WTC11 (cell line): ENCODE measurements around the gene BRME1. TPM values are rescaled to one million over a fixed set of nuclear protein-coding genes. Genes with fewer than 3 reads are reported as not detected.

Source experiments
- ATAC-seq: fragments of 200-7000 bp; cut with Tn5 transposase; 2 replicates; pipeline ENCODE4 v1.10.0; 2021; ENCODE audit warnings: mild to moderate bottlenecking, moderate library complexity
- CTCF ChIA-PET: fragments of 300-600 bp; sonication (Branson Sonifier 250); formaldehyde crosslinking; loops from one replicate; lab custom pipeline; 2021; ENCODE audit warnings: antibody characterized with exemption; lab: Charles Lee
- POLR2A ChIA-PET: fragments of 350-600 bp; sonication (Branson Sonifier 250); formaldehyde crosslinking; loops from one replicate; lab custom pipeline; 2021; ENCODE audit warnings: antibody characterized with exemption; lab: Charles Lee
- DNase-seq: peaks from one replicate; pipeline ENCODE4 v3.0.0; 2021; ENCODE audit warnings: low spot score
- H3K27ac Mint-ChIP-seq: 2 replicates; pipeline ENCODE4 v1.8.0; 2021; ENCODE audit warnings: mixed read lengths
- H3K27me3 Mint-ChIP-seq: 2 replicates; pipeline ENCODE4 v1.8.0; 2021; ENCODE audit warnings: low read depth, mild to moderate bottlenecking, moderate library complexity, mixed read lengths
- H3K36me3 Mint-ChIP-seq: 2 replicates; pipeline ENCODE4 v1.8.0; 2021; ENCODE audit warnings: mixed read lengths
- H3K4me1 Mint-ChIP-seq: 2 replicates; pipeline ENCODE4 v1.8.0; 2022; ENCODE audit warnings: mixed read lengths
- H3K4me3 Mint-ChIP-seq: 2 replicates; pipeline ENCODE4 v1.8.0; 2021; ENCODE audit warnings: mild to moderate bottlenecking, moderate library complexity, mixed read lengths
- H3K9me3 Mint-ChIP-seq: 2 replicates; pipeline ENCODE4 v1.8.0; 2021; ENCODE audit warnings: mixed read lengths
- ARID4B ChIP-seq: sonication (generic); formaldehyde crosslinking; IDR thresholded peaks from 2 replicates; pipeline ENCODE4 v1.8.0; 2023; ENCODE audit warnings: missing genetic modification reagents, mild to moderate bottlenecking, borderline replicate concordance
- ETV6 ChIP-seq: sonication (generic); formaldehyde crosslinking; IDR thresholded peaks from 2 replicates; pipeline ENCODE4 v1.8.1; 2022; ENCODE audit warnings: mild to moderate bottlenecking, missing genetic modification reagents
- FOXJ3 ChIP-seq: sonication (generic); formaldehyde crosslinking; IDR thresholded peaks from 2 replicates; pipeline ENCODE4 v1.9.0; 2021; ENCODE audit warnings: missing genetic modification reagents, mild to moderate bottlenecking, borderline replicate concordance
- FOXK1 ChIP-seq: sonication (generic); formaldehyde crosslinking; IDR thresholded peaks from 2 replicates; pipeline ENCODE4 v1.8.0; 2022; ENCODE audit warnings: mild to moderate bottlenecking, moderate library complexity, missing genetic modification reagents
- GTF2I ChIP-seq: fragments of 250-450 bp; sonication (Bioruptor Pico); conservative IDR thresholded peaks from 2 replicates; pipeline ENCODE4 v1.4.0; 2021; ENCODE audit warnings: mild to moderate bottlenecking
- IRF2 ChIP-seq: sonication (generic); formaldehyde crosslinking; IDR thresholded peaks from 2 replicates; pipeline ENCODE4 v1.8.0; 2022; ENCODE audit warnings: low read depth, missing genetic modification reagents, borderline replicate concordance
- NFE2L1 ChIP-seq: sonication (generic); formaldehyde crosslinking; IDR thresholded peaks from 2 replicates; pipeline ENCODE4 v1.8.1; 2023; ENCODE audit warnings: missing genetic modification reagents
- NR3C1 ChIP-seq: sonication (generic); formaldehyde crosslinking; conservative IDR thresholded peaks from 2 replicates; pipeline ENCODE4 v1.8.1; 2023; ENCODE audit warnings: low read depth, mild to moderate bottlenecking, missing genetic modification reagents
- STAT6 ChIP-seq: sonication (generic); formaldehyde crosslinking; conservative IDR thresholded peaks from 2 replicates; pipeline ENCODE4 v1.8.1; 2023; ENCODE audit warnings: mild to moderate bottlenecking, low read depth, missing genetic modification reagents, moderate library complexity
- TEAD4 ChIP-seq: sonication (generic); formaldehyde crosslinking; IDR thresholded peaks from 2 replicates; pipeline ENCODE4 v1.8.0; 2022; ENCODE audit warnings: mild to moderate bottlenecking, missing genetic modification reagents
- TP53 ChIP-seq: sonication (generic); formaldehyde crosslinking; IDR thresholded peaks from 2 replicates; pipeline ENCODE4 v1.8.1; 2023; ENCODE audit warnings: mild to moderate bottlenecking, missing genetic modification reagents
- ZNF121 ChIP-seq: sonication (generic); formaldehyde crosslinking; IDR thresholded peaks from 2 replicates; pipeline ENCODE4 v1.8.0; 2023; ENCODE audit warnings: missing genetic modification reagents
- ZNF317 ChIP-seq: sonication (generic); formaldehyde crosslinking; IDR thresholded peaks from 2 replicates; pipeline ENCODE4 v1.8.1; 2023; ENCODE audit warnings: low read depth, mild to moderate bottlenecking, moderate library complexity, missing genetic modification reagents, borderline replicate concordance
- ZNF671 ChIP-seq: fragments of 250-450 bp; sonication (Bioruptor Pico); IDR thresholded peaks from 2 replicates; pipeline ENCODE4 v1.8.0; 2021; ENCODE audit warnings: mild to moderate bottlenecking
- total RNA-seq: library from RNA; stranded (reverse); gene quantifications from 3 replicates; pipeline ENCODE4 v1.2.3, GENCODE V29; 2021
- TF ChIP-seq, protein P1 (sequence below): sonication (generic); formaldehyde crosslinking; IDR thresholded peaks from 2 replicates; pipeline ENCODE4 v1.8.1; 2023; ENCODE audit warnings: mild to moderate bottlenecking, missing genetic modification reagents

BRME1 gene
- total RNA-seq, 1 experiment from 2014 or later, result 5.0 TPM

DNA sequence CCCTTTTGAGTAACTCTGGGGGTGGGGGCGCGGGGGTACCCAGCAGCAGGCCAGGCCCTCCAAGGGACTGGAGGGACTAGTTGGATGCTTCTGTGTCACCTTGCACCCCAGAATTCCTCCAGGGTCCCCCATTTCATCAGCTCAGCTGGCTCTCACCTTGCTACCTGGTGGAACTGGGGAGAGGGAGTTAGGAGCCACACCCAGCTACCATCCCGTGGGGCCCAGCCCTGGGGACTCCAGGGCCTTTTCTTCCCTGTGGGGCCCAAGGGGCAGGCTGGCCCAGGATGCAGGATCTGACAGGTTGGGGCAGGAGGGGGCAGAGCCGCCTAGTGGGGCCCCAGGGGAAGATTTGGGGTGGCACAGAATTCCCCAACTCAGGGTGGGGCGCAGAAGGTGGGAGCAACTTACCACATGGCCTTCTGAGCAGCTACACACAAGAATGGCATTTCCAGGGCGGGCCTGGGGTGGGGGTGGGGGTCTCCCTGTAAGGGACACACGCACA lies 61.7 kb downstream of the BRME1 start:
- H3K9me3 Mint-ChIP-seq, result no peaks in the 10 kb centered on the region
- no peak for DNase-seq
- H3K4me1 Mint-ChIP-seq, result peaks cover 47% of the 10 kb centered on the region
- TF ChIP-seq STAT6 (no peak), FOXK1 (CRISPR knock-in tag) (no peak), IRF2 (CRISPR knock-in tag) (no peak), NFE2L1 (CRISPR knock-in tag) (no peak), NR3C1 (CRISPR knock-in tag) (no peak), TEAD4 (CRISPR knock-in tag) (no peak)
- TF ChIP-seq, all 79 proteins: peak for 0
- H3K27ac Mint-ChIP-seq, result no peak overlapping the region
- CTCF ChIA-PET, result interaction anchor here (0.6 to 1.9 kb wide), 4 partner anchors 18 to 570 kb away, joined by 3 to 11 read pairs (median 4); no protein-coding TSS in a partner anchor
- H3K36me3 Mint-ChIP-seq, result no peaks in the 10 kb centered on the region
- no peaks in the 10 kb centered on the region for H3K27me3 Mint-ChIP-seq
- POLR2A ChIA-PET, result interaction anchor here (1.4 kb wide), 1 partner anchor 26 kb away, joined by 4 read pairs; no protein-coding TSS in a partner anchor
- H3K4me3 Mint-ChIP-seq, result peak overlapping the region; percentile 85
- no peak for ATAC-seq

DNA sequence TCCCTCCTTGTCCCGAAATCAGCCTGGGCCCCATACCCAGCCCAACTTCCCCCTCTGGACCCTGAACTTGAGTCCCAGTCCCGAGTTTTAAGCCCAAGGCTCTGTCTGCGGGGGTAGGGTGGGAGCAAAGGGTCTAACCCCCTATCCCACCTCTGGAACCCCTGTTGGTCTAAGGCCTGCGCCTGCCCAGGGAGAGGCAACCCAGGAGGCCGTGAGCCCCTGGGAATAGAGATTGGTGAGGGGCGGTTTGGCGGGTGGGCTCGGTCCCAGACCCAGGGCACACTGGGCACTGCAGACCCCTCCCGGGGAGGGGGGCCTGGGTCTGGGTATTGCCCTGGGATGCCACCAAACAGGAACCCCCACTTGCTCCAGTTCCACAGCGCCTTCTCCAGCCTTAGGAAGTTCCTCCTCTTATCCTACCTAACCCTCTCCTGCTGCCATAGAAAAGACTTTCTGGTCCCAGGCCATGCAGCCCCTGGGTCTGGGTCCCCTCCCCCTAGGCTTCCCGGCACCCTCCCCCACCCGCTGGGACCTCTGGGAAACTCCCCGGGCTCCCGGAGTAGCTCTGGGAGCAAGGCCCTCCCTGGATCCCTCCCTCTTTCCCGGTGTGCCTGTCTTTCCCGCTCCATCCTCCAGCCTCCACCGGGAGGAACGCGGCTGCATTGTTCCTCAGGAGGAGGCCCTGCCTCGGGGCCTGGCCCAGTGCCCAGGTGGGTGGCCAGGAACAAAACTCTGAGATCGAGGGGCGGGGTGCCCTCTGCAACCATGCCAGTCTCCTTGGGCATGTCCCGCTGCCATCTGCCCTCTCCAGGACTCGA lies 62.6 kb downstream of the BRME1 start:
- Mint-ChIP-seq H3K27ac (no peak overlapping the region), H3K9me3 (no peaks in the 10 kb centered on the region), H3K4me3 (peak overlapping the region; percentile 85), H3K27me3 (no peaks in the 10 kb centered on the region), H3K36me3 (no peaks in the 10 kb centered on the region), H3K4me1 (peaks cover 42% of the 10 kb centered on the region)
- ATAC-seq, result no peak
- ChIA-PET POLR2A (interaction anchor here (1.4 kb wide), 1 partner anchor 25 kb away, joined by 4 read pairs; no protein-coding TSS in a partner anchor), CTCF (interaction anchor here (0.6 to 1.9 kb wide), 6 partner anchors 8 to 821 kb away, joined by 3 to 11 read pairs (median 4); no protein-coding TSS in a partner anchor)
- TF ChIP-seq ETV6 (CRISPR knock-in tag) (no peak), ZNF121 (CRISPR knock-in tag) (0 out of 2 replicates have a peak, but pooled peaks have one; percentile 43), GTF2I (CRISPR knock-in tag) (peak; percentile 75; the same call in 1 of the 2 replicates), TP53 (CRISPR knock-in tag) (0 out of 2 replicates have a peak, but pooled peaks have one; percentile 44), FOXJ3 (CRISPR knock-in tag) (no peak), ZNF671 (CRISPR knock-in tag) (0 out of 2 replicates have a peak, but pooled peaks have one; percentile 30), ZNF317 (CRISPR knock-in tag) (no peak), ARID4B (CRISPR knock-in tag) (no peak)
- TF ChIP-seq, protein P1, sequence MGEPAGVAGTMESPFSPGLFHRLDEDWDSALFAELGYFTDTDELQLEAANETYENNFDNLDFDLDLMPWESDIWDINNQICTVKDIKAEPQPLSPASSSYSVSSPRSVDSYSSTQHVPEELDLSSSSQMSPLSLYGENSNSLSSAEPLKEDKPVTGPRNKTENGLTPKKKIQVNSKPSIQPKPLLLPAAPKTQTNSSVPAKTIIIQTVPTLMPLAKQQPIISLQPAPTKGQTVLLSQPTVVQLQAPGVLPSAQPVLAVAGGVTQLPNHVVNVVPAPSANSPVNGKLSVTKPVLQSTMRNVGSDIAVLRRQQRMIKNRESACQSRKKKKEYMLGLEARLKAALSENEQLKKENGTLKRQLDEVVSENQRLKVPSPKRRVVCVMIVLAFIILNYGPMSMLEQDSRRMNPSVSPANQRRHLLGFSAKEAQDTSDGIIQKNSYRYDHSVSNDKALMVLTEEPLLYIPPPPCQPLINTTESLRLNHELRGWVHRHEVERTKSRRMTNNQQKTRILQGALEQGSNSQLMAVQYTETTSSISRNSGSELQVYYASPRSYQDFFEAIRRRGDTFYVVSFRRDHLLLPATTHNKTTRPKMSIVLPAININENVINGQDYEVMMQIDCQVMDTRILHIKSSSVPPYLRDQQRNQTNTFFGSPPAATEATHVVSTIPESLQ (CRISPR knock-in tag), result no peak
- DNase-seq, result peak; percentile 47
